ENCODE measurements around the gene DOCK10. TPM values are rescaled to one million over a fixed set of nuclear protein-coding genes. Genes with fewer than 3 reads are reported as not detected.

Gene DOCK10
- total and polyA plus RNA-seq, 2 donors (not counting 1 experiment from before 2014, with no cell fraction given): 20.8 to 26.3 TPM

DNA sequence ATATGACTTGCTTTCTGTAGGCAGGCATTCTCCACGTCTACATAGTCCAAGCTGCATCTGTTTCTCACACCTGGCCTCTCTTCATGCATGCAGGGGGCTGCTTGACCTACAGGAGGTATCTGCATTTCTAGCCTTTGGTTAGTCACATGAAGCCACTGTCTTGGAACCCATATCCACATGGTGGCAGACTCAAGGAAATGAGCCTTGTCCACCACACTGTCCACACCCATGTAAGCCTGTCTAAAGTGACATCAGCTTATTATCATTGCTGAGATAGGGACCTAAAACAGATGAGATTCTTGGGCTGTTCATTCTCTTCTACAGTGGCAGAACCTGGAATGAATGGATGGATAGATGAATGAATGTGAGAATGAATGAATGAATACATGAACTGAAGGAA is 160.4 kb downstream of the DOCK10 start:
- Histone ChIP-seq H3K79me2 (ENCODE audit: control insufficient read depth, insufficient read depth, low read length) (no peaks in the 10 kb centered on the region), H3K27me3 (ENCODE audit: control insufficient read depth, insufficient read depth, low read length) (no peaks in the 10 kb centered on the region), H3K4me2 (ENCODE audit: extremely low read depth, insufficient read depth, low read length) (no peak overlapping the region), H3K9me3 (ENCODE audit: control insufficient read depth, insufficient read depth, low read depth, low read length) (no peaks in the 10 kb centered on the region), H4K20me1 (ENCODE audit: control insufficient read depth, extremely low read depth, insufficient read depth, low read length) (no peaks in the 10 kb centered on the region), H3K36me3 (ENCODE audit: control insufficient read depth, insufficient read depth, low read length) (no peaks in the 10 kb centered on the region), H2AFZ (ENCODE audit: low read length) (no peak overlapping the region), H3K9ac (ENCODE audit: insufficient read depth, low read length) (no peak overlapping the region), H3K27ac (ENCODE audit: insufficient read depth, low read length) (peak overlapping the region; percentile 53), H3K4me1 (ENCODE audit: control insufficient read depth, extremely low read depth, insufficient read depth, low read length) (peaks cover 27% of the 10 kb centered on the region), H3K4me3 (replicated peaks in 1 of 4; ENCODE audit: control extremely low read depth in 1 of 4, insufficient read depth in 1 of 4, low read depth in 3 of 4, low read length in 4 of 4) (no peak overlapping the region)
- DNase-seq (ENCODE audit: low read depth in 2 of 2): no peak
- no peak for TF ChIP-seq EZH2 (IDR thresholded peaks at IDR 0.05; ENCODE audit: low read length, missing control alignments)
- TF ChIP-seq, protein P1, sequence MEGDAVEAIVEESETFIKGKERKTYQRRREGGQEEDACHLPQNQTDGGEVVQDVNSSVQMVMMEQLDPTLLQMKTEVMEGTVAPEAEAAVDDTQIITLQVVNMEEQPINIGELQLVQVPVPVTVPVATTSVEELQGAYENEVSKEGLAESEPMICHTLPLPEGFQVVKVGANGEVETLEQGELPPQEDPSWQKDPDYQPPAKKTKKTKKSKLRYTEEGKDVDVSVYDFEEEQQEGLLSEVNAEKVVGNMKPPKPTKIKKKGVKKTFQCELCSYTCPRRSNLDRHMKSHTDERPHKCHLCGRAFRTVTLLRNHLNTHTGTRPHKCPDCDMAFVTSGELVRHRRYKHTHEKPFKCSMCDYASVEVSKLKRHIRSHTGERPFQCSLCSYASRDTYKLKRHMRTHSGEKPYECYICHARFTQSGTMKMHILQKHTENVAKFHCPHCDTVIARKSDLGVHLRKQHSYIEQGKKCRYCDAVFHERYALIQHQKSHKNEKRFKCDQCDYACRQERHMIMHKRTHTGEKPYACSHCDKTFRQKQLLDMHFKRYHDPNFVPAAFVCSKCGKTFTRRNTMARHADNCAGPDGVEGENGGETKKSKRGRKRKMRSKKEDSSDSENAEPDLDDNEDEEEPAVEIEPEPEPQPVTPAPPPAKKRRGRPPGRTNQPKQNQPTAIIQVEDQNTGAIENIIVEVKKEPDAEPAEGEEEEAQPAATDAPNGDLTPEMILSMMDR (conservative IDR thresholded peaks at IDR 0.05 in 1 of 2, IDR thresholded peaks at IDR 0.05 in 1 of 2; ENCODE audit: low read depth in 1 of 2, low read length in 2 of 2): no peak

DNA sequence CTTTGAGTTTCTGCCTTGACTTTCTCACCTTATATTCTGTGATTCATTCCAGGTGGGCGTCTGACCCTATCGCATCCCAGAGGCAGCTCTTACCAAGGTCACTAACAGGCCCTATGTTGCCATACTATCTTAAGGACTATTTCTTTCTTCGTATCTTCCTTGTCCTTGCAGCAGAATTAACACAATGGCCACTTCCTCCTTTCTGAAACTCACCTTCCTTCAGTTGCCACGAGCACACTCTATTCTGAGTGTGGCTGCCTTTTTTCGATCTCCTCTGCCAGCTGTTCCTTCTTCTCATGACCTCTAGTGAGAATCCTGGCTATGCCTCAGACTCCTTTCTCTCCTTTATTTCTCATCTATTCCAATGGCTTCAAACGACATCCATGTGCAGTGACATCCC is 165.7 kb downstream of the DOCK10 start:
- H3K4me2 ChIP-seq (ENCODE audit: extremely low read depth, insufficient read depth, low read length): no peak overlapping the region
- TF ChIP-seq, protein P1 (conservative IDR thresholded peaks at IDR 0.05 in 1 of 2, IDR thresholded peaks at IDR 0.05 in 1 of 2; ENCODE audit: low read depth in 1 of 2, low read length in 2 of 2): no peak
- TF ChIP-seq EZH2 (IDR thresholded peaks at IDR 0.05; ENCODE audit: low read length, missing control alignments): no peak
- H3K9me3 ChIP-seq (ENCODE audit: control insufficient read depth, insufficient read depth, low read depth, low read length): no peaks in the 10 kb centered on the region
- no peak overlapping the region for H2AFZ ChIP-seq (ENCODE audit: low read length)
- no peaks in the 10 kb centered on the region for H3K79me2 ChIP-seq (ENCODE audit: control insufficient read depth, insufficient read depth, low read length)
- no peak overlapping the region for H3K27ac ChIP-seq (ENCODE audit: insufficient read depth, low read length)
- H3K4me3 ChIP-seq (replicated peaks in 1 of 4; ENCODE audit: control extremely low read depth in 1 of 4, insufficient read depth in 1 of 4, low read depth in 3 of 4, low read length in 4 of 4): no peak overlapping the region
- no peaks in the 10 kb centered on the region for H3K4me1 ChIP-seq (ENCODE audit: control insufficient read depth, extremely low read depth, insufficient read depth, low read length)
- H3K27me3 ChIP-seq (ENCODE audit: control insufficient read depth, insufficient read depth, low read length): no peaks in the 10 kb centered on the region
- H3K36me3 ChIP-seq (ENCODE audit: control insufficient read depth, insufficient read depth, low read length): peaks cover 5% of the 10 kb centered on the region
- no peak overlapping the region for H3K9ac ChIP-seq (ENCODE audit: insufficient read depth, low read length)
- DNase-seq (ENCODE audit: low read depth in 2 of 2): no peak
- H4K20me1 ChIP-seq (ENCODE audit: control insufficient read depth, extremely low read depth, insufficient read depth, low read length): no peaks in the 10 kb centered on the region

DNA sequence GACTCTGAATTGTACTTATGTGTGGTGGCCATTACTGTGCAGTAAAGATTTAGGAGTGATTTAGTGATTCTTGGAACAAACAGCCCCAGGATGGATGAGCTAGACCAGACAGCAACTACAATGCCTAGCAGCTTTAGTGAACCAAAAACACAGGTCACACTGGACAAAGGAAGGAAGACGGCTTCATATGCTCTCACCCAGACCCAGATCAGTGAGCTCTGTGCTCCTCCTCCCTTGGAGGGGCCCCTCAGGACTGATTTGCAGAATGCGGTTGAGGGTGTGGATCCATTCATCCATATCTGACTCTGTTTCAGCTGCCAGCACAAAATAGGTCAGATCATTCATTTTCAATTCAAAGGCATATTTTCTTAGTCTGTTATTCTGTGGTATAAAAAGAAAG is 166.4 kb downstream of the DOCK10 start:
- no peaks in the 10 kb centered on the region for H3K9me3 ChIP-seq (ENCODE audit: control insufficient read depth, insufficient read depth, low read depth, low read length)
- H3K27ac ChIP-seq (ENCODE audit: insufficient read depth, low read length): no peak overlapping the region
- H3K4me2 ChIP-seq (ENCODE audit: extremely low read depth, insufficient read depth, low read length): no peak overlapping the region
- no peaks in the 10 kb centered on the region for H3K27me3 ChIP-seq (ENCODE audit: control insufficient read depth, insufficient read depth, low read length)
- H3K79me2 ChIP-seq (ENCODE audit: control insufficient read depth, insufficient read depth, low read length): no peaks in the 10 kb centered on the region
- DNase-seq (ENCODE audit: low read depth in 2 of 2): no peak
- no peak overlapping the region for H3K9ac ChIP-seq (ENCODE audit: insufficient read depth, low read length)
- TF ChIP-seq, protein P1 (conservative IDR thresholded peaks at IDR 0.05 in 1 of 2, IDR thresholded peaks at IDR 0.05 in 1 of 2; ENCODE audit: low read depth in 1 of 2, low read length in 2 of 2): no peak
- no peak for TF ChIP-seq EZH2 (IDR thresholded peaks at IDR 0.05; ENCODE audit: low read length, missing control alignments)
- H3K4me1 ChIP-seq (ENCODE audit: control insufficient read depth, extremely low read depth, insufficient read depth, low read length): no peaks in the 10 kb centered on the region
- no peak overlapping the region for H3K4me3 ChIP-seq (replicated peaks in 1 of 4; ENCODE audit: control extremely low read depth in 1 of 4, insufficient read depth in 1 of 4, low read depth in 3 of 4, low read length in 4 of 4)
- no peak overlapping the region for H2AFZ ChIP-seq (ENCODE audit: low read length)
- H3K36me3 ChIP-seq (ENCODE audit: control insufficient read depth, insufficient read depth, low read length): peaks cover 5% of the 10 kb centered on the region
- H4K20me1 ChIP-seq (ENCODE audit: control insufficient read depth, extremely low read depth, insufficient read depth, low read length): no peaks in the 10 kb centered on the region
